Right renal pelvis (tissue), 4 donors: ENCODE measurements around the gene LMNB1. TPM values are rescaled to one million over a fixed set of nuclear protein-coding genes. Genes with fewer than 3 reads are reported as not detected.
A peak's percentile ranks its signal among the peaks of the same experiment; 100 is the strongest.
"Not testable (repeated sequence)": the region's sequence is repeated elsewhere in the genome, so short reads cannot be mapped to it uniquely, and the experiment has no call there.

Experiments
- DNase-seq, 4 donors: peaks; one replicate each; pipeline ENCODE4 v3.0.0-alpha.2; 2013; ENCODE audit warnings: low read depth in 4 of 4, low spot score in 3 of 4, missing footprints in 1 of 4
- polyA plus RNA-seq, 4 donors: library from polyadenylated mRNA; unstranded; fragments of 120-200 nt; gene quantifications; one replicate each; pipeline ENCODE4 v1.2.1, GENCODE V29; 2013; ENCODE audit not compliant: insufficient read length in 4 of 4

Gene LMNB1, protein sequence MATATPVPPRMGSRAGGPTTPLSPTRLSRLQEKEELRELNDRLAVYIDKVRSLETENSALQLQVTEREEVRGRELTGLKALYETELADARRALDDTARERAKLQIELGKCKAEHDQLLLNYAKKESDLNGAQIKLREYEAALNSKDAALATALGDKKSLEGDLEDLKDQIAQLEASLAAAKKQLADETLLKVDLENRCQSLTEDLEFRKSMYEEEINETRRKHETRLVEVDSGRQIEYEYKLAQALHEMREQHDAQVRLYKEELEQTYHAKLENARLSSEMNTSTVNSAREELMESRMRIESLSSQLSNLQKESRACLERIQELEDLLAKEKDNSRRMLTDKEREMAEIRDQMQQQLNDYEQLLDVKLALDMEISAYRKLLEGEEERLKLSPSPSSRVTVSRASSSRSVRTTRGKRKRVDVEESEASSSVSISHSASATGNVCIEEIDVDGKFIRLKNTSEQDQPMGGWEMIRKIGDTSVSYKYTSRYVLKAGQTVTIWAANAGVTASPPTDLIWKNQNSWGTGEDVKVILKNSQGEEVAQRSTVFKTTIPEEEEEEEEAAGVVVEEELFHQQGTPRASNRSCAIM
- polyA plus RNA-seq = 100 to 1,000 TPM; 104 to 130 (median 123) TPM

DNA sequence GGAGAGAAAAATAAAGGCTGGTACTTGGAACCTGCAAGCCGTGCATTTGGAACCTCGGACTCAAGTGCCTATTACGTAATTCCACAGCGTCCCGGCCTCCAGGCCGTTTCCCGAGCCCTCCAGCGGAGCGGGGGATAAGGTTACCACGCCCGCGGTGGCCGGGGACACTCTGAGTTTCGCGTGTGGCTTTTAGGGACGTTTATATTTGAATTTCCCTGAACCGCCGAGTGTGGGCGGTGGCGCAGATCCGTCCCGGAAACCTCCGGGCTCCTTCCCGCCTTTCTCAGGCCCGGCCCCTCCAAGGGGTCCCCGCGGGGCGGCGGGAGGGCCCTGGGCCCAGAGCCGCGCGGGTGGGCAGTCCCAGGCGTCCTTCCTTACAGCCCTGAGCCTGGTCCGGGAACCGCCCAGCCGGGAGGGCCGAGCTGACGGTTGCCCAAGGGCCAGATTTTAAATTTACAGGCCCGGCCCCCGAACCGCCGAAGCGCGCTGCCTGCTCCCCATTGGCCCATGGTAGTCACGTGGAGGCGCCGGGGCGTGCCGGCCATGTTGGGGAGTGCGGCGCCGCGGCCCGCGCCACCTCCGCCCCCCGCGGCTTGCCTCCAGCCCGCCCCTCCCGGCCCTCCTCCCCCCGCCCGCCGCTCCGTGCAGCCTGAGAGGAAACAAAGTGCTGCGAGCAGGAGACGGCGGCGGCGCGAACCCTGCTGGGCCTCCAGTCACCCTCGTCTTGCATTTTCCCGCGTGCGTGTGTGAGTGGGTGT, at the start of gene LMNB1:
TSS of gene LMNB1 (plus strand) at position 638 of the 758 bp plus-strand sequence. CDS start 373 bp downstream, outside the sequence.
- peak; percentile 86 to 93 (median 91) for DNase-seq

DNA sequence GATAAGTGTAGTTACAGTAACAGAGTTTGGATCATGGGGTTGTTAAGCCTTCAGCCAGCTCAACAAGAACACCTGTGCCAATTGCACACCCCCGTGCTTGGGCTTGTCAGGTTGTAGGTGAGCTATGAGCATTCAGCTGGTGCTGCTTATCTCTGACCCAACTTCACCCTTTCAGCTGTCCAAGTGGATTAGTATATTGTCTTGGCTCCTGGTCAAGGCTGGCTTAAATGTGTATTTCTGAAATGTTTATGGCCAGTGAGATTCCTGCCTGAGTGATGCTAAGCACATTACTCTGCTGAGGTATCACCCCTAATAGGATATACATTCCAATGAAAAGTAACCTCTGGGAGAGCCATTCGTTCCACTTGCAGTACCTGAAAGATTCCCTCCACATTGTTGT, 44.2 kb upstream of the LMNB1 start:
- DNase-seq = no peak

DNA sequence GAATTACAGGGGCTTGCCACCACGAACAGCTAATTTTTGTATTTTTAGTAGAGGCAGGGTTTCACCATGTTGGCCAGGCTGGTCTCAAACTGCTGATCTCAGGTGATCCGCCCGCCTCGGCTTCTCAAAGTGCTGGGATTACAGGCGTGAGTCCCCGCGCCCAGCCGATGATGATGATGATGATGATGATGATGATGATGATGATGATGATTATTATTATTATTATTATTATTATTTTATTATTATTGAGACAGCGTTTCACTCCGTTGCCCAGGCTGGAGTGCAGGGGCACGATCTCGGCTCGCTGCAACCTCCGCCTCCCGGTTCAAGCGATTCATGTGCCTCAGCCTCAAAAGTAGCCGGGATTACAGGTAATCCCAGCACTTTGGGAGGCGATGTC, 42.4 kb upstream of the LMNB1 start:
- DNase-seq = not testable (repeated sequence)

DNA sequence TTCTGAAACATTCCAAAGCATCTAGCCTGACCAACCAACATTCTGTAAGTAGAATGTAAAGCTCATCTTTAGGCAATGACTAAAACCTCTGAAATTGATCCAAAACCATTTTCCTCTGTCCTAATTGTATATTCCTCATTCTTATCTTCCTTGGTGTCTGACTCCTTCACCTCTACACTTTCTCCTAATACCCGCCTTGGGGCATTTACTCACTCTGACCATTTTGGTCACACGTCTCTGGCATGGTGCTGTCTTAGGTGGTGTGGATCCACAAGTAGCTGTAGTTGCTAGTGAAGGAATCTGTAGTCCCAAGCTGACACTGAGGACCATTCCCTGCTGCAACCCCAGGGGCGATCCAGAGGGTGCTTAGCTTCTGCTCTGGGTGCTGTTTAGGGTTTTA, 40.8 kb upstream of the LMNB1 start:
- no peak for DNase-seq

DNA sequence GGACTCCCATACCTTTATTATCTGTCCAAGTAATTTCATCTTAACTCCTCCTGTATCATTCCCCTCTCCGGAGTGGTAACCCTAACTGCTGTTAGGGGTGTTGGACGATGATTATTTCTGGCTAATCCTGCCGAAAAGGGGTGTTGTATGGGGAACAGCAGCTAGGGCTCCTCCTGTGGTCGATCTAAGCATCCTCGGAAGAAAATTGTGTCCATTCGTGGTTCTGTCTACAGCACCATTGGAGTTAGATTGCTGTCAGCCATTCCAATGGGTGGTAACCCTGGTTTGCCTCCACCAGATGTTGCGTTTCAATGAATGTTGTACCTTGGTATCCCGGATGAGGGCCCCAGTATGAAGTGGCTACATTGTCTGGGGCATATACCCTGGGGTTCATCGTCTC, 35.6 kb upstream of the LMNB1 start:
- no peak for DNase-seq

DNA sequence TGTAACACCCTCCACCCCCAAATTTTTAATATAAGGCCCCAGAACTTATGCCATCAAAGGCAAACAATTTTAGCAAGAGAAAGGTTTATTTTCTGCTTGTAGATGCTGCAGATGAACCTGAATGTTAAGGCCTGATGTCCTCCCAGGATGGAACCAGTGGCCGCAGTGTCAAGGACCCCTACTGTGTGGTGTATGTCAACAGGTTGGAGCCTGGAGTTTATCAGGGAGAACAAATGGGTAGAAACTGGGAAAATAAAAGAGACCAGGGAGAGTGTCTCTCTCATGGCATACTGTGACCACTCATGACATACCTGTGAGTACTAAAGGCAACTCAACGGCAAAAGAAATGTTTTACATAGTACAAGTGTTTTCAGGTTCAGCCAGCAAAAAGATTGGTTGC, 34.5 kb upstream of the LMNB1 start:
- no peak for DNase-seq

DNA sequence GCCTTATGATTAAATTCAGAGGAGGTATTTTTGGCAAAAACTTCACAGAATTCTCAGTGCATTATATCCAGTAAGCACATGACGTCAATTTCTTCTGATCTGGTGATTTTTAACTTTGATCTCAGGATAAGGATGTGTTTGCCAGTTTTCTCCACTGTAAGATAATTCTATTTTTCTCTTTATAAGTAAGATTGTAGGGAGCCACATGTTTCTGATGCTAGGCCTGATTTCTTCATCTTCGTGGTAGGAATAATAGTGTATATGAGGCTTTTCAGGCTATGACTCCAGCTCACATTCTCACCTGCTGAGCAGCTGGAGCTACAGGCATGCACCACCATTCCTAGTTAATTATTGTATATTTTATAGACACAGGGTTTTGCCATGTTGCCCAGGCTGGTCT, 32.1 kb upstream of the LMNB1 start:
- DNase-seq = no peak

DNA sequence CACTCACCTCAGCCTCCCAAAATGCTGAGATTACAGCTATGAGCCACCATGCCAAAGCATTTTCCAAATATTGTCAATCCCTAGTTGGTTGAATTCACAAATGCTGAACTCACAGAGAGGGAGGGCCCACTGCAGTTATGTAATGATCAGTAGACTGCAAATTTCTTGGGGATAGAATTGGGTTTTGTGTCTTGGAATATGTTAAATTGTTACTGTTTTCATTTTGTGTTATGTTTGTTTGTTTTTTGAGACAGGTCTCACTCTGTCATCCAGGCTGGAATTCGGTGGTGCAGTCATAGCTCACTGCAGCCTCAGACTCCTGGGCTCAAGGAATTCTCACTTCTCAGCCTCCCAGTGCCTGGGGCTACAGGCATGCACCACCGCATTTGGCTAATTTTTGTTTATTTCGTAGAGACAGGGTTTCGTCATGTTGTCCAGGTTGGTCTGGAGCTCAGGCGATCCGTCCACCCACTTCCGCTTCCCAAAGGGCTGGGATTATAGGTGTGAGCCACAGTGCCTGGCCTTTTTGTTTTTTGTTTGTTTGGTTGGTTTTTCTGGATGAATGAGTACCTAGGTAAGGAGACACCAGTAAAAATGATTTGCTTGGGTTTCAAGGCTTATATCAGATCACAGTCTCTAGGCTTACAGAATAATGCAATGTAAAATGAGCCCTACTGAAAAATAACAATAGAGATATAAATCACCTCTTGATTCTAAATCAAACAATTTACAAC, 31.5 kb upstream of the LMNB1 start:
- no peak for DNase-seq

DNA sequence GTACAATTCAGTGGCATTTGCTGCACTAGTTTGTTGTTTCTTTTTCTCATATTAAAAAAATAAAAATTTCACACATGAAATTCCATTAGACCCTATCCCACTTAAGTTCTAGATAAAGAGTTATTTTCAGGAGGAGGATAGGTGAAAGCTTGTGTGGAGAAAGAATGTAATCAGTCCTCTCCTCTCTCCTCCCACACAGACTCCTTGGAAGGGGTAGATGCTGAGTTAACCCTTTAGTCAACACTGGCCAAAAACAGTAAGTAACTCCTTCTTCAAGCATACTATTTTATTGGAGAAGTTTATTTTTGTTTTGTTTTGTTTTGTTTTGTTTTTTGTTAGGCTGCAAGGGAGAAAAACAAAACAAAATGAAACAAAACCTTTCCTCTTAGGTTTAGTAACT, 30.6 kb upstream of the LMNB1 start:
- DNase-seq = no peak

DNA sequence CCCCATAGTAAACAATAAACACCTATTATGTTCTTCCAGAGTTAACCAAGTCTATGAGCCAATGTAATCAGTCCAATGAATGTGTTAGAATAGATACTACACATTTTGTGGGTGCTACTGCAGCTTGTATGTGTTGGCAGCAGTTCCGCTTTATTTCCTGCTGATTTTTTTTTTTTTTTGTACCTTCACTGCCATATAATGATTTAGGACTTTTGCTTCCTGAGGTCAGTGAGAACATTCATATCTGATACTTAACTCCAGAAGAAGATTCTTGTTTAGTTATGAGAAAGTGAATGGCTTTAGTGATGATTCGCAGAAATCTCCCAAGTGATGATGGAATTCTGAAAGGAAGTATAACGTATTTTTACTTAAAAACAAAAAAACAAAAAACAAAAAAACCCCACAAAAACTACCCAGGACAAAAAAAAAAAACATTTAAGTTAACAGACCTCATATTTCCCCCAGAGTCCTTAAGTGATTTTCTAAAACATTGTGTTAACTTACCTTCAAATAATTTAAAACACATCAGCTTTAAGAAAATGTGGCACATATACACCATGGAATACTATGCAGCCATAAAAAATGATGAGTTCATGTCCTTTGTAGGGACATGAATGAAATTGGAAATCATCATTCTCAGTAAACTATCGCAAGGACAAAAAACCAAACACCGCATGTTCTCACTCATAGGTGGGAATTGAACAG, 24.7 kb upstream of the LMNB1 start:
- no peak for DNase-seq

DNA sequence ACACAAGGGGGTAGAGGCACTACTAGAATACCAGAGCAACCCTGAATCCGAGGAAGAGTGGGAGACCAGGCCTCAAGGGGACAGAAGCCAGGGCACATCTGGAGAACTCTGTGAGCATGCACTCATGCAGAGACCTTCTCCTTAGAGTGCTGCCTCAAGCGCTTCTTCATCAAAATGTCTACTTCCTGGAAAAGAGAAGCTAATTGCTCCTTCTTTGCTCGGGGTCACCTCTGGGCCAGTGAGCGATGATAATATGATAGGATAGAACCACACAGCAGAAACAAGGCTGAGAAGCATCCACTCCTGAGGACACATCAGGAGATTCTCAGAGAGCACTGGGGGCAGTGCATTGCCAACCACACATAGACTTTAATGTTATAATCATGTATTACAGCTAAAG, 23.7 kb upstream of the LMNB1 start:
- DNase-seq = no peak

DNA sequence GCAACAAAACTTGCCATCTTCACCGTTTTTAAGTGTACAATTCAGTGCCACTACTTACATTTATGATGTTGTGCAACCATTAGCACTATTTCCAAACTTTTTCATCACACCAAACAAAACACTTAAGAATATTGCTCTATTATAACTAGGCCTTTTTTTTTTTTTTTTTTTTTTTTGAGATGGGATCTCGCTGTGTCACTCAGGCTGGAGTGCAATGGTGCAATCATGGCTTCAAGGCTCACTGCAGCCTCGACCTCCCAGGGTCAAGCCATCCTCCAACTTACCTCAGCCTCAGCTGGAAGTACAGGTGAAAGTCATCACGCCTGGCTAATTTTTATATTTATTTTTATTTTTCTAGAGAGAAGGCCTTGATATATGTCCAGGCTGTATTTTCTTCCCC, 22.3 kb upstream of the LMNB1 start:
- DNase-seq = no peak

DNA sequence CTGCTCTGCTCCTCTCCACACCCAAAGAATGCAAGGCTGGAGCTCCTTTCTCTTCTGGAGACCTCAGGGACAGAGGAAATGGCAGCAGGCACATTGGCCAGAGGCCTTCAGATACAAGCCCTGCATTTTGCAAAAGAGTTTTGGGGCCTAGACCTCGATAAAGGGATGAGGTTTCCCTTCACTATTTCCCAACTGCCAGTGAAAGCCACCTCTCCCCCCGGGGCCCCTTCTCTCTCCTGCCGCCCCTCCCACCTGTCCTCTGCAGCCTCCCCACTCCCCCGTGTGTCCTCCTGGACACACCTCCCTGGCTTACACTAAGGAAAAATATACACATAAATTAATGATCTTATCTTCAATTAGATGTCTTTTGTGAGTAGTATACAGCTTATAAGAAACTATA, 21.3 kb upstream of the LMNB1 start:
- no peak for DNase-seq

DNA sequence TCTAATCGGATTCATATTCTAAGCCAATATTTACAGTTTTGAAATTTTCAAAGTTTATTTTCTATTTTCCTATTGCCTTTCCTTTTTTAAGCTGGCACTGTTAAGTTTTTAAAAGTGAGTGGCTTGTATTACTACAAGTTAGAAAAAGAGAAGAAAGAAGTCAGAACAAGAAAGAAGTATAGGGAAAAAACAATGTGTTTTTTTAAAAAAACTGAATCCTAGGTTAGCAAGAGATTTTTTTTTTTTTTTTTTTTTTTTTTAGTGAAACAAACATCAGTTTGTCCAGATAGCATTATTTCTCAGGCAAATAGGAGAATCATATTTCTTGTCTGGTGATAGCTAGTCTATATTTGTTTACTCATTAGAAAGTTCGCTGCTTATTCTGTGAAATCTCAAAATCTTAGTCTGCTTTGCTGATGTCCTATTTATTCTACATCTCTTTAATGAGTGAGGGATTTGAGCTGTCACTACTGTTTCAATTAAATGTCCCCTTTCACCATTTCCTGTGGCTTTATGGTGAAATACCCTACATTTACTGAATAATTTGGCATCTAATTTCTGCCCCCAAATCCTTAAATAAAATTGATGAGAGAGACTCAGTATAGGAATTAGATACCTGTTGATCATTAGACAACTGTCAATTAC, 19.1 kb upstream of the LMNB1 start:
- no peak for DNase-seq

DNA sequence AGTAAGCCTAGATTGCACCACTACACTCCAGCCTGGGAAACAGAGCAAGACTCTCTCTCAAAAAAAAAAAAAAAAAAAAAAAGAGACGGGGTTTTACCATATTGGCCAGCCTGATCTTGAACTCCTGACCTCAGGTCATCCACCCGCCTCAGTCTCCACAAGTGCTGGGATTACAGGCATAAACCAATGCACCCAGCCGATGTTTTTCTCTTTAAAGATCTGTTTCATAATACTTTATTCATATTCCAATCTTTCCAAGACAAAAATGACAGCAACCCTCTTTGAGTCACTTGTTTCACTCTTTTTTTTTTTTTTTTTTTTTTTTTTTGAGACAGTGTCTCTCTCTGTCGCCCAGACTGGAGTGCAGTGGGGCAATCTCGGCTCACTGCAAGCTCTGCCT, 13.6 kb upstream of the LMNB1 start:
- no peak for DNase-seq

DNA sequence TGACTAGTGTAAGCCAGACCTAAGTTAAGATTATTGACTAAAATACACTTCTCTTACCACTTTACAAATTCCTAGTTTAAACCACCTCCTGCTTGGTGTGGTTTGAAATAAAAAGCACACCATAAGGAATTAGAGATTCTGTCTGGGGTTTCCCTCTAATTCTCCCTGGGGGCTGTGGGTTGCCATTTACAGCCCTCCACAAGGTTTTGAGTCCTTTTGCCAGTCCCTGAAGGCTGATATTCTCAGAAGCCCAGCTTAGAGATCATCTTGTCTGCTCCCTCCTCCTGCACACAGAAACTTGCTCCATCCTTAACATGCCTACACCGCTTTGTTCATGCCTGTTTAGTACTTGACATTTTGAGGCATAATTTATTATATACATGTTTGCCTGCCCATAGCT, 7.2 kb upstream of the LMNB1 start:
- DNase-seq = no peak

DNA sequence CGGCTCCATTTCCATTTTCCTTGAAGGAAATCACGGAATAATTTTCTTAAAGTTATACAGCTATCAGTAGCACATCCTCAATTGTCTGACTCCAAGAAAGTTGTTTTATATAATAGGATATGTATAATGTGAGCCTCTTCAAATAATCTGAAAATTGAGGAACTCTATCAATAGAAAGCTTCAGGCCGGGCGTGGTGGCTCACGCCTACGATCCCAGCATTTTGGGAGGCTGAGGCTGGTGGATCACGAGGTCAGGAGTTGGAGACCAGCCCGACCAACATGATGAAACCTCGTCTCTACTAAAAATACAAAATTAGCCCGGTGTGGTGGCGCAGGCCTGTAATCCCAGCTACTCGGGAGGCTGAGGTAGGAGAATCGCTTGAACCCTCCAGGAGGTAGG, 3.4 kb upstream of the LMNB1 start:
- not testable (repeated sequence) for DNase-seq

DNA sequence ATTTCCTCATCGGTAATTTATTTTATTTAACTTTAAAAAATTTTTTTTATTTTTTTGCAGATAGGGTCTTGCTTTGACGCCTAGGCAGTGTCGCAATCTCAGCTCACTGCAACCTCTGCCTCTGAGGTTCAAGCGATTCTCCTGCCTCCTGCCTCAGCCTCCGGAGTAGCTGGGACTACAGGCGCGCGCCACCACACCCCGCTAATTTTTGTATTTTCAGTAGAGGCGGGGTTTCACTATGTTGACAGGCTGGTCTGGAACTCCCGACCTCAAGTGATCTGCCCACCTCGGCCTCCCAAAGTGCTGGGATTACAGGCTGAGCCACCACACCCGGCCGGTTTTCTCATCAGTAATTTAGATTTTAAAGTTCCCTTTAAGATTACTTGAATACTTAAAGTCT, 2.3 kb upstream of the LMNB1 start:
- DNase-seq = not testable (repeated sequence)

DNA sequence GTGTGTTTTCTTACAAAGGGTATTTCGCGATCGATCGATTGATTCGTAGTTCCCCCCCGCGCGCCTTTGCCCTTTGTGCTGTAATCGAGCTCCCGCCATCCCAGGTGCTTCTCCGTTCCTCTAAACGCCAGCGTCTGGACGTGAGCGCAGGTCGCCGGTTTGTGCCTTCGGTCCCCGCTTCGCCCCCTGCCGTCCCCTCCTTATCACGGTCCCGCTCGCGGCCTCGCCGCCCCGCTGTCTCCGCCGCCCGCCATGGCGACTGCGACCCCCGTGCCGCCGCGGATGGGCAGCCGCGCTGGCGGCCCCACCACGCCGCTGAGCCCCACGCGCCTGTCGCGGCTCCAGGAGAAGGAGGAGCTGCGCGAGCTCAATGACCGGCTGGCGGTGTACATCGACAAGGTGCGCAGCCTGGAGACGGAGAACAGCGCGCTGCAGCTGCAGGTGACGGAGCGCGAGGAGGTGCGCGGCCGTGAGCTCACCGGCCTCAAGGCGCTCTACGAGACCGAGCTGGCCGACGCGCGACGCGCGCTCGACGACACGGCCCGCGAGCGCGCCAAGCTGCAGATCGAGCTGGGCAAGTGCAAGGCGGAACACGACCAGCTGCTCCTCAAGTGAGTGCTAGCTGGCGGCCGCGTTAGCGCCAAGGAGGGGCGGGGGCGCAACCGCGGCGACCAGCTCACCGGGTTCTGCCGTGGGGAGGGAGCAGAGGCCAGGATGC, 480 bp downstream of the LMNB1 start:
- peak in 3 of 4 donors; percentile 28 to 61 (median 45) for DNase-seq
